Type B pancreatic cell (in vitro differentiated cells): ENCODE measurements around the gene LY6G5C. TPM values are rescaled to one million over a fixed set of nuclear protein-coding genes. Genes with fewer than 3 reads are reported as not detected.
A peak's percentile ranks its signal among the peaks of the same experiment; 100 is the strongest.
"Not testable (repeated sequence)": the region's sequence is repeated elsewhere in the genome, so short reads cannot be mapped to it uniquely, and the experiment has no call there.

ENCODE experiments used
- DNase-seq: peaks from one replicate; pipeline ENCODE4 v3.0.0; 2021; ENCODE audit warnings: mixed read lengths; ENCODE audit not compliant: unreplicated experiment; ENCODE audit errors: extremely low spot score
- H3K27ac Mint-ChIP-seq: 2 replicates; pipeline ENCODE4 v1.8.0; 2021; ENCODE audit warnings: mild to moderate bottlenecking, mixed read lengths
- H3K27me3 Mint-ChIP-seq: 2 replicates; pipeline ENCODE4 v1.8.0; 2021; ENCODE audit warnings: mixed read lengths
- H3K36me3 Mint-ChIP-seq: 2 replicates; pipeline ENCODE4 v1.8.0; 2021; ENCODE audit warnings: mixed read lengths
- H3K4me1 Mint-ChIP-seq: one replicate; pipeline ENCODE4 v1.8.0; 2021; ENCODE audit warnings: mixed read lengths; ENCODE audit not compliant: unreplicated experiment
- H3K4me3 Mint-ChIP-seq: 2 replicates; pipeline ENCODE4 v1.8.0; 2021; ENCODE audit warnings: mild to moderate bottlenecking, mixed read lengths
- H3K9me3 Mint-ChIP-seq: 2 replicates; pipeline ENCODE4 v1.8.0; 2021; ENCODE audit warnings: mixed read lengths
- CTCF ChIP-seq: fragments of 200-600 bp; sonication (generic); conservative IDR thresholded peaks from 2 replicates; pipeline ENCODE4 v1.5.0; 2021; ENCODE audit warnings: antibody characterized with exemption, mild to moderate bottlenecking
- total RNA-seq: library from RNA; stranded (reverse); gene quantifications from 2 replicates; pipeline ENCODE4 v1.2.1, GENCODE V29; 2021; ENCODE audit warnings: low replicate concordance

The LY6G5C gene
- total RNA-seq, 1 donor from 2014 or later, result 2.3 TPM

GRCh38 chr6:31713465-31713864 is 32.6 kb upstream of the LY6G5C start:
- no peaks in the 10 kb centered on the region for H3K9me3 Mint-ChIP-seq

GRCh38 chr6:31712296-31712695 is 31.4 kb upstream of the LY6G5C start:
- peaks cover 28% of the 10 kb centered on the region for H3K4me1 Mint-ChIP-seq
- DNase-seq, result no peak
- H3K27me3 Mint-ChIP-seq, result no peaks in the 10 kb centered on the region
- H3K4me3 Mint-ChIP-seq, result no peak overlapping the region
- H3K9me3 Mint-ChIP-seq, result no peaks in the 10 kb centered on the region
- H3K36me3 Mint-ChIP-seq, result no peaks in the 10 kb centered on the region
- peak overlapping the region; percentile 36 for H3K27ac Mint-ChIP-seq
- no peak for TF ChIP-seq CTCF

More at GRCh38 chr6:31713465-31713864, 32.6 kb upstream of the LY6G5C start:
- Mint-ChIP-seq H3K4me1 (peaks cover 40% of the 10 kb centered on the region), H3K27ac (peak overlapping the region; percentile 93), H3K27me3 (no peaks in the 10 kb centered on the region), H3K36me3 (no peaks in the 10 kb centered on the region), H3K4me3 (peak overlapping the region; percentile 80)
- no peak for TF ChIP-seq CTCF
- no peak for DNase-seq

GRCh38 chr6:31711233-31711632 is 30.4 kb upstream of the LY6G5C start:
- Mint-ChIP-seq H3K27me3 (no peaks in the 10 kb centered on the region), H3K27ac (no peak overlapping the region), H3K4me1 (peaks cover 26% of the 10 kb centered on the region), H3K4me3 (no peak overlapping the region), H3K9me3 (no peaks in the 10 kb centered on the region), H3K36me3 (no peaks in the 10 kb centered on the region)
- no peak for TF ChIP-seq CTCF
- no peak for DNase-seq

GRCh38 chr6:31710523-31711219 is 29.8 kb upstream of the LY6G5C start:
- H3K4me3 Mint-ChIP-seq, result no peak overlapping the region
- H3K9me3 Mint-ChIP-seq, result no peaks in the 10 kb centered on the region
- no peak overlapping the region for H3K27ac Mint-ChIP-seq
- no peaks in the 10 kb centered on the region for H3K27me3 Mint-ChIP-seq
- TF ChIP-seq CTCF, result no peak
- H3K36me3 Mint-ChIP-seq, result no peaks in the 10 kb centered on the region
- H3K4me1 Mint-ChIP-seq, result peaks cover 26% of the 10 kb centered on the region
- no peak for DNase-seq

- H3K27ac Mint-ChIP-seq, DNase-seq, H3K4me3 Mint-ChIP-seq, H3K9me3 Mint-ChIP-seq, H3K27me3 Mint-ChIP-seq, H3K36me3 Mint-ChIP-seq: not testable (repeated sequence)
- H3K4me1 Mint-ChIP-seq, result peaks cover 22% of the 10 kb centered on the region
These were observed 28.3 kb upstream of the LY6G5C start for GRCh38 chr6:31709157-31709556.

GRCh38 chr6:31708224-31708623 is 27.4 kb upstream of the LY6G5C start:
- no peaks in the 10 kb centered on the region for H3K27me3 Mint-ChIP-seq
- DNase-seq, result no peak
- no peaks in the 10 kb centered on the region for H3K9me3 Mint-ChIP-seq
- no peak overlapping the region for H3K4me3 Mint-ChIP-seq
- TF ChIP-seq CTCF, result no peak
- no peak overlapping the region for H3K27ac Mint-ChIP-seq
- no peaks in the 10 kb centered on the region for H3K36me3 Mint-ChIP-seq
- peaks cover 18% of the 10 kb centered on the region for H3K4me1 Mint-ChIP-seq
